Adrenal gland (tissue), 12 donors: ENCODE data around the gene GPR158. TPM values are rescaled to one million over a fixed set of nuclear protein-coding genes. Genes with fewer than 3 reads are reported as not detected.

Source experiments
- DNase-seq, 7 donors: peaks; one replicate each; pipeline ENCODE4 v3.0.0-alpha.2; 2019 to 2020
- H3K27ac ChIP-seq, 5 donors: fragments of 200-600 bp; sonication (generic) in 4 of 5; 1 replicate in 3 of 5; 2 replicates in 2 of 5; pipeline versions ENCODE4 v1.5.1 to v1.8.0; 2016 to 2020; ENCODE audit warnings: mild to moderate bottlenecking in 1 of 5
- H3K27me3 ChIP-seq: fragments of 200-600 bp; 2 replicates; pipeline ENCODE4 v1.8.0; 2021
- H3K36me3 ChIP-seq, 2 donors: fragments of 200-600 bp; replicated peaks in 1 of 2; 1 replicate in 1 of 2; 2 replicates in 1 of 2; pipeline versions ENCODE4 v1.5.1 to v1.8.0; 2018 to 2022
- H3K4me1 ChIP-seq, 2 donors: fragments of 200-600 bp; replicated peaks in 1 of 2; 1 replicate in 1 of 2; 2 replicates in 1 of 2; pipeline versions ENCODE4 v1.5.1 to v1.8.0; 2018 to 2021
- H3K4me3 ChIP-seq, 4 donors: fragments of 200-600 bp; sonication (generic) in 3 of 4; one replicate each; pipeline ENCODE4 v1.5.1; 2016 to 2018
- H3K9me3 ChIP-seq, 3 donors: fragments of 200-600 bp; sonication (generic) in 1 of 3; replicated peaks in 1 of 3; 1 replicate in 2 of 3; 2 replicates in 1 of 3; pipeline versions ENCODE4 v1.5.1 to v1.8.0; 2016 to 2021
- POLR2A ChIP-seq, 2 donors: fragments of 450-650 bp; IDR thresholded peaks; one replicate each; pipeline ENCODE4 v1.6.1; 2017; ENCODE audit warnings: antibody characterized with exemption in 2 of 2, mild to moderate bottlenecking in 2 of 2, moderate library complexity in 1 of 2
- WGBS, 4 donors: extraction: QIAGEN DNeasy Blood & Tissue Kit in 2 of 4; methylation state at CpG; one replicate each; pipeline versions ENCODE4 v1.1.5 to v1.1.7; 2013 to 2017; 5-methylcytosine and 5-hydroxymethylcytosine counted together
- intact Hi-C, 2 donors: fragments of 100-400 bp; cut with DNase I; formaldehyde crosslinking; loops; one replicate each; pipeline versions ENCODE4 v1.14.1 to v1.15.0; 2022 to 2023
- polyA plus RNA-seq, 3 donors: library from polyadenylated mRNA; stranded (reverse); fragments of 200-250 nt in 2 of 3; fragments of 350-450 nt in 1 of 3; fragmentation: Illumina TruSeq in 1 of 3; extraction: RNeasy Lipid Tissue Mini Kit (QIAGEN cat#74804) in 1 of 3; gene quantifications; one replicate each; pipeline ENCODE4 v1.2.3, GENCODE V29; 2013 to 2014
- total RNA-seq, 9 donors: library from RNA; depleted of rRNA in 4 of 9; stranded (reverse); fragments of >200 nt in 4 of 9; fragments of 120-200 nt in 1 of 9; fragmentation: NEBNext Ultra II Directional in 1 of 9; extraction: Animal tissue kit (Norgen Biotek cat#: 25700) in 1 of 9; gene quantifications; one replicate each; pipeline versions ENCODE4 v1.1.0 to v1.2.4, GENCODE V29; 2013 to 2023
- TF ChIP-seq, protein P1 (sequence below), 6 experiments: fragments of 450-650 bp in 4 of 6; fragments of 200-600 bp in 2 of 6; sonication (generic) in 1 of 6; IDR thresholded peaks; 1 replicate in 5 of 6; 2 replicates in 1 of 6; pipeline versions ENCODE4 v1.5.1 to v1.8.0; 2016 to 2021; ENCODE audit warnings: antibody characterized with exemption in 6 of 6, mild to moderate bottlenecking in 2 of 6, moderate library complexity in 1 of 6
- donor health status: healthy with polysubstance abuse.
- donor health status: Bipolar disorder and iron deficiency.
- donor health status: DM: yes; HTN: yes; CAD: no.
- donor health status: DM: no; HTN: no; CAD: no.
- donor health status: DM: no; HTN: no; CAD: no.
- donor health status: DM: yes; HTN: yes; CAD: no.

The GPR158 gene
- total and polyA plus RNA-seq, 12 donors: 0.04 to 2.5 (median 0.94) TPM; not detected in 2

DNA sequence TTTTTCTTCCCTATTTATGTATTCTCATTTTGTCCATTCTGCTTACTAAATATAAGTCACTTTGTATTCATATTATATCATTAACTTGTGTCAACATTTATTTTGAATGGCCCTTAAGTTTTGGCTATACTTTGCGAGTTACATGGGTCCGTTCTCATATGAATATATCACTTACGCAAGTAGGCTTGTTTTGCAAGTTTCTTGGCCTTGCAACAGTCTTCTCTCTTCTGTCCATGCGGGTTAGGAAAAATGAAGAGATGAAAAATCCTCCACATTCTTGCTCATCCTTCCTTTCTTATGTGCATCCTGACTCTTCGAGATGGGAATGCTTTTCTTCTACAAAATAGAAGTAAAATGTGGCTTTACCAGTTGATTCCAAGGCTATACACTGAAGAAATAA lies 82.8 kb downstream of the GPR158 start:
- H3K27me3 ChIP-seq: no peaks in the 10 kb centered on the region
- no peaks in the 10 kb centered on the region for H3K4me1 ChIP-seq
- intact Hi-C loops: no loop called here
- H3K4me3 ChIP-seq: no peak overlapping the region
- H3K36me3 ChIP-seq: no peaks in the 10 kb centered on the region
- TF ChIP-seq, protein P1, sequence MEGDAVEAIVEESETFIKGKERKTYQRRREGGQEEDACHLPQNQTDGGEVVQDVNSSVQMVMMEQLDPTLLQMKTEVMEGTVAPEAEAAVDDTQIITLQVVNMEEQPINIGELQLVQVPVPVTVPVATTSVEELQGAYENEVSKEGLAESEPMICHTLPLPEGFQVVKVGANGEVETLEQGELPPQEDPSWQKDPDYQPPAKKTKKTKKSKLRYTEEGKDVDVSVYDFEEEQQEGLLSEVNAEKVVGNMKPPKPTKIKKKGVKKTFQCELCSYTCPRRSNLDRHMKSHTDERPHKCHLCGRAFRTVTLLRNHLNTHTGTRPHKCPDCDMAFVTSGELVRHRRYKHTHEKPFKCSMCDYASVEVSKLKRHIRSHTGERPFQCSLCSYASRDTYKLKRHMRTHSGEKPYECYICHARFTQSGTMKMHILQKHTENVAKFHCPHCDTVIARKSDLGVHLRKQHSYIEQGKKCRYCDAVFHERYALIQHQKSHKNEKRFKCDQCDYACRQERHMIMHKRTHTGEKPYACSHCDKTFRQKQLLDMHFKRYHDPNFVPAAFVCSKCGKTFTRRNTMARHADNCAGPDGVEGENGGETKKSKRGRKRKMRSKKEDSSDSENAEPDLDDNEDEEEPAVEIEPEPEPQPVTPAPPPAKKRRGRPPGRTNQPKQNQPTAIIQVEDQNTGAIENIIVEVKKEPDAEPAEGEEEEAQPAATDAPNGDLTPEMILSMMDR (IDR thresholded peaks at IDR 0.05): no peak
- no peak for TF ChIP-seq POLR2A (IDR thresholded peaks at IDR 0.05)
- 80 to 88% (median 84%) methylated on average over 5 of the region's 5 CpGs for WGBS, 4 donors
- no peak overlapping the region for H3K27ac ChIP-seq
- H3K9me3 ChIP-seq: no peaks in the 10 kb centered on the region
- no peak for DNase-seq

DNA sequence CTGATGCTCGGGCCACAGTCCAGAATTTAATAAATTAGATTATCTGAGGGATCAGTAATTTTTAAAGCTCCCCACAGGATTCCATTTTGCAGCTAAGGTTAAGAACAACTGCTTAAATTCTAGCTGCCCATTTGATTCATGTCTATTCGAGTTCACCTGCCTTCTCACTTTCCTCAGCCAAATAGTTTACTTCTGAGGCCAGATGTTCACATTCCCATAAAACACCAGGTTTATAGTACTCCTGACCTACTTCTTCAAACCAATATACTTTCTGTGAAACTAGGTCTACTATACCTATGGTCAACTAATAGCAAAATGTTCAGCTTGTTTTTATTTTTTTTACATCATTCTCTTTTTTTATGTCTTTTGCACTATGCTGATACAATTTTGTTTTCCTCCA lies 86.3 kb downstream of the GPR158 start:
- WGBS, 4 donors: 48 to 52% (median 49%) methylated on average over 2 of the region's 2 CpGs
- Histone ChIP-seq H3K27me3 (no peaks in the 10 kb centered on the region), H3K4me3 (no peak overlapping the region), H3K36me3 (no peaks in the 10 kb centered on the region), H3K4me1 (no peaks in the 10 kb centered on the region), H3K9me3 (no peaks in the 10 kb centered on the region), H3K27ac (no peak overlapping the region)
- TF ChIP-seq POLR2A (IDR thresholded peaks at IDR 0.05): no peak
- TF ChIP-seq, protein P1 (IDR thresholded peaks at IDR 0.05): no peak
- DNase-seq: no peak
- intact Hi-C loops: no loop called here

DNA sequence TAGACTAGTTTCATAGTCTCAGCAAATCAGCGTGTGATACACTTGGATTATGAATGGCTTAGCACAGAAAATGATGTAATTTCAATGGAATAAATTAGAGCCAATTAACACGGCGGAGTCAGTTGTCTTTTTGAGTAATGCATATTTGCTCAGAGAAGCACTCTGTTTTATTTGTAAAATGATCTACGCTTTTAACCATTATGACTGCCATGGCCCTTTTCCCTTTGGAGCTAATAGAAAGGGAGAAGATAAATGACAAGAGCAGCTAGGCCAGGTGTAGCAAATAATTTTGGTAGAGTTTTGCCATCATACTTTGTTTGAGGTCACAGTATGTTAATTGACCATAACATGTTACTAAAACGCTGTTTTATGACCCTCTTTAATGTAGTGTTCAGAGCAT lies 86.8 kb downstream of the GPR158 start:
- no peaks in the 10 kb centered on the region for H3K27me3 ChIP-seq
- intact Hi-C loops: no loop called here
- no peak overlapping the region for H3K27ac ChIP-seq
- no peak for TF ChIP-seq POLR2A (IDR thresholded peaks at IDR 0.05)
- TF ChIP-seq, protein P1 (IDR thresholded peaks at IDR 0.05): no peak
- no peaks in the 10 kb centered on the region for H3K9me3 ChIP-seq
- H3K4me3 ChIP-seq: no peak overlapping the region
- WGBS, 4 donors: 68 to 73% (median 69%) methylated on average over 5 of the region's 5 CpGs
- H3K4me1 ChIP-seq: no peaks in the 10 kb centered on the region
- H3K36me3 ChIP-seq: no peaks in the 10 kb centered on the region
- DNase-seq: no peak

DNA sequence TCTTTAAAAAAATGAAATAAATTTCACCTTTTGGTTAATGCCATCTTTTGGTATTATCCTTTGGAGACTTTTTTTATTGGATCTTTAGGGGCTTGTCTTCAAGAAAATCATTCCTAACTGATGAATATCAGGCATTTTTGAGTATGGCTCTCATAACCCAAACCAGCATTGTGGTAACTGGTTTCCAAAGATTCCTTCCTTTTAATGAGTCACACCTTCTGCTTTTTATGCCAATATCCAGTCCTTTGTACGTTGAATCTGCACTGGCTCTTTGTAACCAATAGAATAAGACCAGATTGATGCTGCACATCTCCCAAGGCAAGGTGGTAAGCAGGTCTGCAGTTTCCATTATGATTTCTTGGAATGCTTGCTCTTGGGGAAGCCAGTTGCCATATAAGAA lies 89.1 kb downstream of the GPR158 start:
- 25 to 36% (median 28%) methylated on average over 1 of the region's 1 CpG for WGBS, 4 donors

More for the DNA sequence above, 89.1 kb downstream of the GPR158 start:
- H3K4me3 ChIP-seq: no peak overlapping the region
- TF ChIP-seq, protein P1 (IDR thresholded peaks at IDR 0.05): no peak
- no peak for TF ChIP-seq POLR2A (IDR thresholded peaks at IDR 0.05)
- intact Hi-C loops: no loop called here
- no peaks in the 10 kb centered on the region for H3K27me3 ChIP-seq
- H3K27ac ChIP-seq: no peak overlapping the region
- no peak for DNase-seq
- no peaks in the 10 kb centered on the region for H3K4me1 ChIP-seq
- no peaks in the 10 kb centered on the region for H3K36me3 ChIP-seq
- no peaks in the 10 kb centered on the region for H3K9me3 ChIP-seq
